Measurements from ENCODE around the gene DEGS2.

Gene DEGS2

GRCh38 chr14:100152091-100152490 lies 7.4 kb downstream of the DEGS2 start:
- Histone ChIP-seq H3K9me3 (ENCODE audit: control insufficient read depth, insufficient read depth, low read depth, low read length) (no peaks in the 10 kb centered on the region), H3K4me1 (ENCODE audit: control insufficient read depth, insufficient read depth, low read length) (no peaks in the 10 kb centered on the region), H3K36me3 (ENCODE audit: control insufficient read depth in 2 of 2, insufficient read depth in 1 of 2, low read length in 2 of 2) (no peaks in the 10 kb centered on the region), H3K4me3 (ENCODE audit: low read depth, low read length) (no peak overlapping the region), H3K27ac (ENCODE audit: extremely low read depth, low read depth, low read length) (no peak overlapping the region)
- TF ChIP-seq HIC1 (tag by site-specific recombination; IDR thresholded peaks at IDR 0.05) = peak; percentile 91
- TF ChIP-seq FEZF1 (tag by site-specific recombination; IDR thresholded peaks at IDR 0.05) = no peak
- ChIA-PET CTCF (interaction anchor here (0.8 kb wide), 1 partner anchor 41 kb away, joined by 4 read pairs; no protein-coding TSS in a partner anchor), POLR2A (no interaction called here)

- no peak overlapping the region for H3K4me3 ChIP-seq (ENCODE audit: low read depth, low read length)
- H3K9me3 ChIP-seq (ENCODE audit: control insufficient read depth, insufficient read depth, low read depth, low read length) = no peaks in the 10 kb centered on the region
- TF ChIP-seq ZFP69B (tag by site-specific recombination; IDR thresholded peaks at IDR 0.05) (peak; percentile 68), SETDB1 (IDR thresholded peaks at IDR 0.05; ENCODE audit: insufficient read length, low read length) (no peak), ZNF692 (tag by site-specific recombination; IDR thresholded peaks at IDR 0.05) (peak; percentile 56; the same call in 1 of the 2 replicates), HIC1 (tag by site-specific recombination; IDR thresholded peaks at IDR 0.05) (0 out of 2 replicates have a peak, but pooled peaks have one; percentile 23)
- no peaks in the 10 kb centered on the region for H3K36me3 ChIP-seq (ENCODE audit: control insufficient read depth in 2 of 2, insufficient read depth in 1 of 2, low read length in 2 of 2)
- ChIA-PET POLR2A (interaction anchor here (0.5 kb wide), 1 partner anchor 101 kb away, joined by 4 read pairs; no protein-coding TSS in a partner anchor), CTCF (interaction anchor here (0.8 kb wide), 1 partner anchor 42 kb away, joined by 4 read pairs; no protein-coding TSS in a partner anchor)
- H3K27ac ChIP-seq (ENCODE audit: extremely low read depth, low read depth, low read length) = no peak overlapping the region
- H3K4me1 ChIP-seq (ENCODE audit: control insufficient read depth, insufficient read depth, low read length) = no peaks in the 10 kb centered on the region
Measured at GRCh38 chr14:100150932-100151587, 8.4 kb downstream of the DEGS2 start.

- no peaks in the 10 kb centered on the region for H3K9me3 ChIP-seq (ENCODE audit: control insufficient read depth, insufficient read depth, low read depth, low read length)
- no peaks in the 10 kb centered on the region for H3K4me1 ChIP-seq (ENCODE audit: control insufficient read depth, insufficient read depth, low read length)
- no peak for TF ChIP-seq ZNF366 (tag by site-specific recombination; conservative IDR thresholded peaks at IDR 0.05)
- no peak for TF ChIP-seq MYNN (tag by site-specific recombination; IDR thresholded peaks at IDR 0.05; ENCODE audit: borderline replicate concordance)
- no peak for TF ChIP-seq ZNF626 (tag by site-specific recombination; IDR thresholded peaks at IDR 0.05)
- TF ChIP-seq ZFHX2 (tag by site-specific recombination; conservative IDR thresholded peaks at IDR 0.05) = peak; percentile 51
- no peak for TF ChIP-seq BCL11B (tag by site-specific recombination; IDR thresholded peaks at IDR 0.05; ENCODE audit: low read depth)
- no peak for TF ChIP-seq SP7 (tag by site-specific recombination; IDR thresholded peaks at IDR 0.05)
- TF ChIP-seq ZNF362 (tag by site-specific recombination; IDR thresholded peaks at IDR 0.05) = no peak
- no peak for TF ChIP-seq ZEB2 (tag by site-specific recombination; IDR thresholded peaks at IDR 0.05)
- TF ChIP-seq ZIC2 (tag by site-specific recombination; IDR thresholded peaks at IDR 0.05) = peak; percentile 60
- no peak for TF ChIP-seq PATZ1 (tag by site-specific recombination; IDR thresholded peaks at IDR 0.05)
- peak; percentile 26; the same call in 1 of the 2 replicates for TF ChIP-seq EGR2 (tag by site-specific recombination; IDR thresholded peaks at IDR 0.05; ENCODE audit: low read depth)
- TF ChIP-seq ZNF555 (tag by site-specific recombination; conservative IDR thresholded peaks at IDR 0.05) = no peak
- TF ChIP-seq ZNF426 (tag by site-specific recombination; IDR thresholded peaks at IDR 0.05) = no peak
- H3K27ac ChIP-seq (ENCODE audit: extremely low read depth, low read depth, low read length) = no peak overlapping the region
- H3K4me3 ChIP-seq (ENCODE audit: low read depth, low read length) = no peak overlapping the region
- no peaks in the 10 kb centered on the region for H3K36me3 ChIP-seq (ENCODE audit: control insufficient read depth in 2 of 2, insufficient read depth in 1 of 2, low read length in 2 of 2)
- ChIA-PET CTCF (no interaction called here), POLR2A (no interaction called here)
Measured at GRCh38 chr14:100149851-100150611, 9.4 kb downstream of the DEGS2 start.

Measured in HEK293 (cell line).